ENCODE results near the gene LRRC8E. TPM values are rescaled to one million over a fixed set of nuclear protein-coding genes. Genes with fewer than 3 reads are reported as not detected.
A peak's percentile ranks its signal among the peaks of the same experiment; 100 is the strongest.

The LRRC8E gene
- total and polyA plus RNA-seq, 5 donors, result 0.36 to 1.2 (median 0.95) TPM

GRCh38 chr19:7918615-7919421 lies 30.5 kb downstream of the LRRC8E start:
- 42% methylated on average over 42 of the region's 42 CpGs for WGBS
- DNase-seq, result peak; percentile 31 to 71 (median 58)
- H3K4me1 ChIP-seq (ENCODE audit: control insufficient read depth, insufficient read depth, low read length), result peaks cover 2% of the 10 kb centered on the region
- no peak overlapping the region for H3K4me3 ChIP-seq (ENCODE audit: low read length)
- no peaks in the 10 kb centered on the region for H3K9me3 ChIP-seq (ENCODE audit: control insufficient read depth, low read length)
- intact Hi-C loops (cut with DNase I), result no loop called here
- H3K27ac ChIP-seq (ENCODE audit: low read length), result no peak overlapping the region
- no peaks in the 10 kb centered on the region for H3K27me3 ChIP-seq (ENCODE audit: control insufficient read depth, insufficient read depth)
- no peak for ATAC-seq

- H3K4me1 ChIP-seq (ENCODE audit: control insufficient read depth, insufficient read depth, low read length), result peaks cover 2% of the 10 kb centered on the region
- H3K9me3 ChIP-seq (ENCODE audit: control insufficient read depth, low read length), result no peaks in the 10 kb centered on the region
- WGBS, result 9% methylated on average over 62 of the region's 62 CpGs
- DNase-seq (peak; percentile 98 to 99 (median 99)), ATAC-seq (peak; percentile 73 to 76)
- H3K27me3 ChIP-seq (ENCODE audit: control insufficient read depth, insufficient read depth), result no peaks in the 10 kb centered on the region
- peak within 1 kb of the TSS; percentile 89 for H3K4me3 ChIP-seq (ENCODE audit: low read length)
- intact Hi-C loops (cut with DNase I), result no loop called here
- H3K27ac ChIP-seq (ENCODE audit: low read length), result peak within 1 kb of the TSS; percentile 89
Measured at GRCh38 chr19:7919610-7920518, 31.6 kb downstream of the LRRC8E start, which contains the start of gene SNAPC2. Gene SNAPC2 (plus strand): TSS chr19:7920338. CDS start chr19:7920367, 29 bp downstream.

DNA sequence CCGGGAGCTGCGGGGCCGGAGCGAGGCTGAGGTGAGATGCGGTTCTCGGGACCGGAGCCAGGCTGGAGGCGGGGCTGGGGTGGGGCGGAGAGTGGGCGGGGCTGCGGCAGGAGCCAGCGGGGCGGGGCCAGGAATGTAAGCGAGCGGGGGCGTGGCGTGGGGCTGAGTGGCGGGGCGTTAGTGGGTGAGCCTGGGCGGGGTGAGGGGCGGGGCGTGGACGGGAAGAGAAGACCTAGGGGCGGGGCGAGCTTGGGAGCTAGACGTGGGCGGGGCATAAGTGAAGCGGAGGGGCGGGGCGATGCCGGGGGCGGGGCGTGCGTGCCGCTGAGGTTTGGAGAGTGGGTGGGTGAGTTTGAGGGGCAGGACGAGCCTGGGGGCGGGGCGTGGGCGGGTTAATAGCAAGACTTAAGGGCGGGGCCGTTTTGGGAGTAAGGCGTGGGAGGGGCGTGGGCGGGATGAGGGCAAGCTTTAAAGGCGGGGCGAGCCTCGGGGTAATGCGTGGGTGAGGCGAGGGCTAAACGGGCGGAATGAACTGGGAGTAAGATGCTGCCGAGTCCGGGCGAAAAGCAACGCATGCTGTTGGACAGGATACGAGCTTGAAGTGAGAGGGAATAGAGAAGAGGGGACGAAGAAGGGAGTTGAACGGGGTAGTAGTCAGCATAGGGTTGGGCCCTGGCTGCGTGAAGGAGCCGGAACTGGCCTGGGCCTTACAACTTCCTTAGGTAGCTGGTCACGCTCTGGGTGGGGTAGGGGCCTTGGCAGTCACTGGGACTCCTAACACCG lies 32.4 kb downstream of the LRRC8E start:
- Histone ChIP-seq H3K27me3 (ENCODE audit: control insufficient read depth, insufficient read depth) (no peaks in the 10 kb centered on the region), H3K4me1 (ENCODE audit: control insufficient read depth, insufficient read depth, low read length) (peaks cover 2% of the 10 kb centered on the region), H3K27ac (ENCODE audit: low read length) (peak overlapping the region; percentile 89), H3K4me3 (ENCODE audit: low read length) (peak overlapping the region; percentile 89), H3K9me3 (ENCODE audit: control insufficient read depth, low read length) (no peaks in the 10 kb centered on the region)
- DNase-seq, result peak; percentile 100
- intact Hi-C loops (cut with DNase I), result no loop called here
- peak; percentile 88 for ATAC-seq
- WGBS, result 2% methylated on average over 62 of the region's 62 CpGs

GRCh38 chr19:7921302-7921966 lies 33.1 kb downstream of the LRRC8E start:
- H3K27ac ChIP-seq (ENCODE audit: low read length), result peak overlapping the region; percentile 58
- no peaks in the 10 kb centered on the region for H3K9me3 ChIP-seq (ENCODE audit: control insufficient read depth, low read length)
- intact Hi-C loops (cut with DNase I), result no loop called here
- peak in 1 of 2 donors; percentile 0 for ATAC-seq
- no peaks in the 10 kb centered on the region for H3K27me3 ChIP-seq (ENCODE audit: control insufficient read depth, insufficient read depth)
- H3K4me1 ChIP-seq (ENCODE audit: control insufficient read depth, insufficient read depth, low read length), result peaks cover 2% of the 10 kb centered on the region
- peak overlapping the region; percentile 21 for H3K4me3 ChIP-seq (ENCODE audit: low read length)
- 51% methylated on average over 17 of the region's 17 CpGs for WGBS
- peak in 2 of 3 donors; percentile 27 to 75 for DNase-seq

DNA sequence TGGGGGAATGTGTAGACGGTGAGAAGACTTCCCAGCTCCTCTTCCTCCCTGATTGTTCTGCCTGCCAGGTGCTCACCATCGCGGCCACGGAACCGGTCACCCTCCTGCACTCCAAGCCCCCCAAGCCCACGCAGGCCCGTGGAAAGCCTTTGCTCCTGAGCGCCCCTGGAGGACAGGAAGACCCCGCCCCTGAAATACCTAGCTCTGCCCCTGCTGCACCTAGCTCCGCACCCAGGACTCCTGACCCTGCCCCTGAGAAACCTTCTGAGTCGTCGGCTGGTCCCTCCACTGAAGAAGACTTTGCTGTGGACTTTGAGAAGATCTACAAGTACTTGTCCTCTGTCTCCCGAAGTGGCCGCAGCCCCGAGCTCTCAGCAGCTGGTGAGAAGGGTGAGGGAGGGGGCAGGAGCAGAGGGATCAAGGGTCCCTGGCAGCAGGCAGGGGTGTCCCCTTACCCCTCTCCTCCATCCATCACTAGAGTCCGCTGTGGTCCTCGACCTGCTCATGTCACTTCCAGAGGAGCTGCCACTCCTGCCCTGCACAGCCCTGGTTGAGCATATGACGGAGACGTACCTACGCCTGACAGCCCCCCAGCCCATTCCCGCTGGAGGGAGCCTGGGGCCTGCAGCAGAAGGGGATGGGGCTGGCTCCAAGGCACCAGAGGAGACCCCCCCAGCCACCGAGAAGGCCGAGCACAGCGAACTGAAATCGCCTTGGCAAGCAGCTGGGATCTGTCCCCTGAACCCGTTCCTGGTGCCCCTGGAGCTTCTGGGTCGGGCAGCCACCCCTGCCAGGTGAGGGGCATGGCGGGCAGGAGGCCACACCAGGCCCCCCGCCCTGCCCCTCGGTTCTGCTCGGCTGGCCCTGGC lies 33.9 kb downstream of the LRRC8E start:
- no peaks in the 10 kb centered on the region for H3K27me3 ChIP-seq (ENCODE audit: control insufficient read depth, insufficient read depth)
- H3K4me1 ChIP-seq (ENCODE audit: control insufficient read depth, insufficient read depth, low read length), result peaks cover 2% of the 10 kb centered on the region
- H3K9me3 ChIP-seq (ENCODE audit: control insufficient read depth, low read length), result no peaks in the 10 kb centered on the region
- ATAC-seq, result no peak
- intact Hi-C loops (cut with DNase I), result no loop called here
- 94% methylated on average over 31 of the region's 31 CpGs for WGBS
- no peak overlapping the region for H3K27ac ChIP-seq (ENCODE audit: low read length)
- H3K4me3 ChIP-seq (ENCODE audit: low read length), result no peak overlapping the region
- peak; percentile 25 to 64 (median 59) for DNase-seq

DNA sequence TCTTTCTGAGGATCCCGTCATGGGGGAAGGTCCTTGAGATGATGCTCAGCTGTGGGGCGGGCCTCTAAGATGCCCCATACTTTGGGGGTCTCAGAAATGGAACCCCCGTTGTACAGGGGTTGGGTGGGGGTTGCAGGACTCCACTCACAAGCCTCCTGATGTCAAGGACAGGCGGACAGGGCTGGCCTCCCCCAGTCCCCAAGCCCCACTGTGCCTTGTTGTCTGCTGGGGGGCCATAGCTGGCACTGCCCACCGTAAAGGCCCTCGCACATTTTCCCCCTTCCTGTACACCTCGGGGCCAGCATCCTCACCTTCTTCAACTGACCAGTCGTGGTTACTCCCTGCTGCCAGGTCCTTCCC lies 34.5 kb downstream of the LRRC8E start:
- WGBS, result 89% methylated on average over 8 of the region's 8 CpGs
- Histone ChIP-seq H3K9me3 (ENCODE audit: control insufficient read depth, low read length) (no peaks in the 10 kb centered on the region), H3K27ac (ENCODE audit: low read length) (no peak overlapping the region), H3K27me3 (ENCODE audit: control insufficient read depth, insufficient read depth) (no peaks in the 10 kb centered on the region), H3K4me3 (ENCODE audit: low read length) (no peak overlapping the region), H3K4me1 (ENCODE audit: control insufficient read depth, insufficient read depth, low read length) (peaks cover 2% of the 10 kb centered on the region)
- intact Hi-C loops (cut with DNase I), result no loop called here
- ATAC-seq (no peak), DNase-seq (peak in 2 of 3 donors; percentile 13 to 60)

DNA sequence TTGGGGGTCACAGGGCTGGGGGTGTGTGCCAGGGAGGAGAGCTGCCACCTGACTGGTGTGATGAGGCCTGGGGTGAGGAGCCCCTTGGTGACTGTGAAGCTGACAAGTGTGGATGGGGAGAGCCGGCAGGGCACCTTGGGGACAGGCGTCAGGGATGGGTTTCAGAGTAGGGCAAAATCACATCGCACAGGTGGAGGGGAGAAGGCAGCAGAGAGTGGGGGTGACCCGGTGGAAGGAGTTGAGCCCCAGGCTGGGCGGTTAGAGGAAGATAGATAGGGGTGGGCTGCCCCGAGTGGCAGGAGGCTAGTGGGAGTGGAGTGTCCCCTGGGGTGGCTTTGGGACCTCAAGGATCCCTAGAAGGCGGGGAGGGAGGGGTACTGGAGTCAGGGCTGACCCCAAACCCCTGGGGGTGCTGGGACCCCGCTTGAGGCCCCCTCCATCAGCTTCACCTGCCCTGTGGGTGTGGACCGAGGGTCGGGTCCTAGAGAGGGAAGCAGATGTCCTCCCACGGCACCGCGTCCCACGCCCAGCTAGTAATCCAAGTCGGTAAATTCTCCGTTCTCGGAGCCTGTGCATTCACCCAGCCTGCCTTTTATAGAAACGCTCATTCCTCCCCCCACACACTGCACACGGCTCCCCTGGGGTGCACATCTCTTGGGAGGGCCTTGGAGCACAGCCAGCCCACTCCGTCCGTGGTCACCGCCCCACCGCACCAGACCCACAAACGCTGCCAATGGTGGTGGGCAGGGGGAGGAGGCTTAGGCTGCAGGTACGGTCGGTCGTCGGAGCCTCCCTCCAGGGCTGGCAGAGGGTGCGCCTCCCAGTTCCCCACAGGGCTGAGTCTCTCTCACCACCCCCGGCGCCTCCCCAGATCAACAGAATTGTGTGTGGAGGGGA lies 35.2 kb downstream of the LRRC8E start:
- Histone ChIP-seq H3K4me1 (ENCODE audit: control insufficient read depth, insufficient read depth, low read length) (peaks cover 4% of the 10 kb centered on the region), H3K9me3 (ENCODE audit: control insufficient read depth, low read length) (no peaks in the 10 kb centered on the region), H3K27me3 (ENCODE audit: control insufficient read depth, insufficient read depth) (no peaks in the 10 kb centered on the region), H3K27ac (ENCODE audit: low read length) (no peak overlapping the region), H3K4me3 (ENCODE audit: low read length) (no peak overlapping the region)
- intact Hi-C loops (cut with DNase I), result no loop called here
- WGBS, result 80% methylated on average over 31 of the region's 31 CpGs
- DNase-seq (peak; percentile 28 to 65 (median 58)), ATAC-seq (no peak)

GRCh38 chr19:7924241-7924640 lies 35.9 kb downstream of the LRRC8E start:
- Histone ChIP-seq H3K27ac (ENCODE audit: low read length) (no peak overlapping the region), H3K4me3 (ENCODE audit: low read length) (no peak overlapping the region), H3K9me3 (ENCODE audit: control insufficient read depth, low read length) (no peaks in the 10 kb centered on the region), H3K27me3 (ENCODE audit: control insufficient read depth, insufficient read depth) (no peaks in the 10 kb centered on the region), H3K4me1 (ENCODE audit: control insufficient read depth, insufficient read depth, low read length) (peaks cover 4% of the 10 kb centered on the region)
- no peak for ATAC-seq
- WGBS, result 79% methylated on average over 12 of the region's 12 CpGs
- DNase-seq, result peak in 1 of 3 donors; percentile 28
- intact Hi-C loops (cut with DNase I), result no loop called here

GRCh38 chr19:7924651-7925170 lies 36.4 kb downstream of the LRRC8E start:
- no peak for ATAC-seq
- Histone ChIP-seq H3K4me1 (ENCODE audit: control insufficient read depth, insufficient read depth, low read length) (peaks cover 4% of the 10 kb centered on the region), H3K27me3 (ENCODE audit: control insufficient read depth, insufficient read depth) (no peaks in the 10 kb centered on the region), H3K4me3 (ENCODE audit: low read length) (no peak overlapping the region), H3K27ac (ENCODE audit: low read length) (no peak overlapping the region), H3K9me3 (ENCODE audit: control insufficient read depth, low read length) (no peaks in the 10 kb centered on the region)
- WGBS, result 47% methylated on average over 31 of the region's 34 CpGs
- peak; percentile 34 to 68 (median 56) for DNase-seq
- intact Hi-C loops (cut with DNase I), result no loop called here
